Measurements from ENCODE around the gene FAM222A.

Gene FAM222A

GRCh38 chr12:109714141-109714912 lies 702 bp downstream of the FAM222A start:
- DNase-seq: no peak

GRCh38 chr12:109714913-109715244 lies 1.3 kb downstream of the FAM222A start:
- DNase-seq: no peak

- no peak for DNase-seq
These were observed 1.9 kb downstream of the FAM222A start for GRCh38 chr12:109715310-109716091.

DNA sequence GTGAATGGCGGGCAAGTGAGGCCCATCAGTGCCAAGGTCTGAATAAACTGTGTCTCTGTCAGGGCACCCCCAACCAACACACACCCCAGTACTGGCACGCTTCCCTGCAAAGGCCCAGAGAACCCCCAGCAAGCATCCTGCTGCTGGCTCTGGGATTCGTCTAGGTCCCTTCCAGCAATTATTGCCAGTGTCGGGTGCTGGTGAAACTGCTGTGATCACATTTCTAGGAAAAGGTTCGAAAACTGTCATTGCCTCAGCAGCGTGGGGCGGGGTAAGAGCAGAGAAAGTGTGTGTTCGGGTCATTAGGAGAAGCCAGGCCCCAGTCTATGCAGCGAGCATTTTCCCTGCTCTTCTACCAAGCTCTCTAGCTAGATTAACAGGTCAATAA lies 2.5 kb downstream of the FAM222A start:
- no peak for DNase-seq

DNA sequence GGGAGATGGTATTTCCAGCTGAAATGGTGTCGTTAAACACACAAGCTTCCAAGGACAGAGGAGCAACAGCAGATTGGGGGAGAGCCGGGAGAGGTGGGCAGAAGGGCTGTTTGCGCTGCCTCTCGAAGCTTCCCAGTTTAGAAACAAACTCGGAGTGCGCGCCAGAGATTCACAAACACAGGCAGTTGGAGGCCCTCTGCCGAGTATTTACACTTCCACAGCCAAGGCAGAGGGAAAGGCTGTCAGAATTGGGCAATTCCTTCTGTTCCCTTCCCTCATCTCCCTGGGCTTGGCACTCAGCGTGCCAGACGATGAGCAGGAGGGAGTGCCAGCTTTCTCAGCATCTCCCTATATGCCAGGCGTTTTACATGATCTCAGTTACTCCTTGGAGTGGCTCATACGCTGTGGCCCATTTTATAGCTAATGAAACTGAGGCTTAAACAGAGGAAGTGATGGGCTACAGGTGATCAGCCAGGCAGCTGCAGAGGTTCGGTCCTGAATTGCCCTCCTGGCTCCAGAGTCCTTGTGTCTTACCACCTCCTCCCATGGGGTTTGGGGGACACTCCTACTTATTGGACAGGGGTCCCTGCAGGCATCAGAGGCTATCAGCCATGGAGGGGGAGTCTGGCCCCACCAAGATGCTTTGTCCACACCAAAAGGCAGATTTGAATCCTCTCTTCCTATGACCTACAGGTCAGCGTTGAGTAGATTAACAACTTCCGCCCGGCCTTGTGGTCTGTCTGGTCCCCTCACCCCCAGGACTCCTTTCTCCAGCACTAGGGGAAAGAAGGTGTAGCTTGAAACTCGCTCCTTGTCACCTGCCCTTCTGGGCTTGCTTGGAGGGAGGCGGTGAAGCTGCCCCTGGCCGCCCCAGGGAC lies 3.1 kb downstream of the FAM222A start:
- no peak for DNase-seq

DNA sequence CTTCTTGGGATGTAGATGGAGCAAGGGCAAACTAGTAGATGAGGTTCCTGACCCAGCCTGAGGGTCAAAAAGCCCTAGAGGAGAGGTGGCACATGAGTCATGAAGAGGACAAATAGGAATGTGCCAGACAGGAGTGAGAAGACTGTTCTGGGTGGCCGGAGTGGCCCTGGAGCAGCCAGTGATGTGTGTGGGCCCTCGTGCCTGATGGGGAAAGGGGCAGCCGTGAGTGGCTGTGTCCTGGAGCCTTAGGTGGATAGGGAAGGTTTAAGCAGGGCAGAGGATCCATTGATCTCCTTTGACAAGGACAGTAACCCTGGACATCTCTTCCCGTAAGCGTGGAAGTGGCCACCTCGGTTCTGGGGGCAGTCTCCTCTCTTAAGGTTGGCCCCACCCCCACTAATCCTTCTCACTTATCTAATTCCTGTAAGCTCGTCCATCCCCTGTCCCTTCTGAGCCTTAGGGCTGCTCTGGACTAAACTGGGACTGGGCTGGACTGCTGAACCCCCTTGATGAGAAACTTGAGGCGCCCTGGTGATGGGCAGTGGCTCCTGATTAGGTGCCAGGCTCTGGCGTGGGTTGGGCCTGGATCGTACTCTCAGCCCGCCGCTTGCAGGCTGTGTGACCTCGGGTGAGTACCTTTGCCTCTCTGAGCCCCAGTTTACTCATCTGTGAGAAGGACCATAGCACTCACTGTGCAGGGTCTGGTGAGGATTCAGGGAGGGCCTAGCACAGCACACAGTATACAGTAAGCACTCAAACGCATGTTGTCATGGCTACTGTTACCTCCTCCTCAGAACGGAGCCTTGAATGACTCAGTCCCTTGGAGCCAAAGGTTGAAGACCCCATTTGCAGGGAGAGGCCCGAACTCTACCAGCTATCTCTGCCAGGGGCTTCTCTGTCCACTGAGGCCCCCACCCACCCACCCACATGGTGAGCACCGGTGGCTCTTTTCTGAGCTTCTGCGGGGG lies 4.0 kb downstream of the FAM222A start:
- no peak for DNase-seq

- no peak for DNase-seq
These were observed 4.8 kb downstream of the FAM222A start for GRCh38 chr12:109718390-109718789.

GRCh38 chr12:109719123-109720022 lies 5.7 kb downstream of the FAM222A start:
- DNase-seq: no peak

DNA sequence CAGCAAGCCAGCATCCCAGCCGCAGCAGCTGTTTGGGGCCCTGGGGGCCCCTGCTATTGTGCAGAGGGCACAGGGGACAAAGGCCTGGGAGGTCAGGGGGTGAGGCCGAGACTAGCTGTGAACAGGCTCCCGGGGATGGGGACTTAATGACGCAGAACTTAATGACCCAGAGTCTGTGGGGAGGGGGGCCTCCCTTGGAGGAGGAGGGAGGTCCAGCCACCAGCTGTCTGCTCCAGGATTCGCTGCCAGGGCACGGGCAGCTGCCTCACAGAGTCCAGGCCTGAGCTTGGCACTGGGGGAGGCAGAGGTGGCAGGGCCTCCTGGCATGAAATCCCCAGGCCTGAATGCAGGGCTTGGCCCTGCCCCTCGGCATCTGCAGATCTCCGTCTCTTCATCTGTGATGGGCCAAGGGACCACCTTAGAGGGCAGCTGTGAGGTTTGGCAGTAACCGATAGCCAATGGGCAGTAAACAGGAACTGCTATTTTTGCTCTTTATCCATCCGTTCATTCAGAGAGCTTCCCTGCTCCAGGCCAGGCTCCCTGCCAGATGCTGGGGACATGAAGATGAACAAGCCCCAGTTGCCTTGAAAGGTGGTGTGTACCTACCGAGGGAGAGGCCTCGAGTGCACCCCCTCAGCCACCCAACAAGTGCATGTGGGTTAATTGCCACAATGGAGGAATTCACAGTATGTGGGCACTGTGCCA lies 6.7 kb downstream of the FAM222A start:
- no peak for DNase-seq

DNA sequence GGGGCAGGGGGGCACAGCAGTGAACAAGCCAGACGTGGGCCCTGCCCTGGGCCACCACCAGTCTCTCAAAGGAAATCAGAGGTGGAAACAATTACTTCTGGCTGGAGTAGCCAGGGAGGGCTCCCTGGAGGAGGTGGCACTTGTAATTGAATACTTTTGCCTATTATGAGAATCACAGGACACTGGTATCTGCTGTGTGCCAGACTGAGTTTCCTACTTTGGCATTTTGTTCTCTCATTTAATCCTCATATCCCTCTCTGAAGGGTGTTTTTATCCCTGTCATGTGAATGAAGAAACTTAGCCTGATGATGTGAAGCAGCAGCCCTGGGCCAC lies 7.2 kb downstream of the FAM222A start:
- no peak for DNase-seq

DNA sequence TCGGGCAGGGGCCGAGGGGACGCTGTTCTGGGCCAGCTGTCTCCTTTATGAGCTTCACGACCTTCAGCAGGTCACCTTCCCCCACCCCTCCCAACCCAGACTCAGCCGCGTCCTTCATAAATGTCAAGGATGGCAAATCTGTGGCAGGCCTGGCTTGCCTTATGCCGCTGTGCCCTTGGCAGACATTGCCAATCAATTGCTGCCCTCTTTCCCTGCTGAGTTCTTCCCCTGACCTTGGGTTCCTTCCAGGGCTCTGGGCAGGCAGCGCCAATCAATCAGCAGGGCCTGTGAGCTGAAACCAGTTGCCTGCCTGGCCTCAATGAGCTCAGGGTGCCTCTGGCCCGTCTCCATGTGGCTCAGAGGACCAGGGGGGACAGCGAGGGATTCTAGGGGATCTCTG lies 7.7 kb downstream of the FAM222A start:
- DNase-seq: no peak

GRCh38 chr12:109722022-109722720 lies 8.5 kb downstream of the FAM222A start:
- DNase-seq: no peak

GRCh38 chr12:109722721-109723094 lies 9.1 kb downstream of the FAM222A start:
- DNase-seq: no peak

- DNase-seq: no peak
These were observed 9.8 kb downstream of the FAM222A start for GRCh38 chr12:109723311-109723881.

GRCh38 chr12:109724321-109724892 lies 10.8 kb downstream of the FAM222A start:
- DNase-seq: no peak

GRCh38 chr12:109725321-109726105 lies 11.9 kb downstream of the FAM222A start:
- DNase-seq: no peak

DNA sequence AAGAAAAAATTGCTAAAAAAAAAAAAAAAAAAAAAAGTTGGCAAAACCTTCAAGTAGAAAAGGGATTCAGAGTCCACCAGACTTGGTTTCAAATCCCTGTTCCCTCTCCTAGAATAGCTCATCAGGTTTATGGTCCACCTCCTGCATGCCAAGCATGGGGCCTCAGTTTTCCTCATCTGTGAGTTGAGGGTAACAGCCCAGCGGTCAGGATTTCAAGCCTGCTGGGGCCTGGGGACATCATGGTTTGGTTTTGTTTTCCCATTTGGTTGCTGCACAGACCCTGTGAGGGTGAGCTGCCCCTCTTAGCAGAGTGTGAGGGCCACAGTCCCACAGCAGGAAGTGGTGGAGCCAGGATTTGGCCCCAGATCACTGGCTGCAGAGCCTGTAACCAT lies 12.5 kb downstream of the FAM222A start:
- DNase-seq: no peak

- no peak for DNase-seq
These were observed 12.9 kb downstream of the FAM222A start for GRCh38 chr12:109726511-109727038.

All from NCI-H1436 treated with DMSO at 0.1 percent for 48 hours (cell line).